GM21825 (cell line): ENCODE measurements around the gene RPL35A.
"Not testable (repeated sequence)": the region's sequence is repeated elsewhere in the genome, so short reads cannot be mapped to it uniquely, and the experiment has no call there.

Experiments used
- ATAC-seq: cut with Tn5 transposase; IDR thresholded peaks from one replicate; pipeline ENCODE4 v1.9.1; 2021; ENCODE audit warnings: mild to moderate bottlenecking, moderate library complexity; ENCODE audit not compliant: unreplicated experiment

The RPL35A gene

GRCh38 chr3:197949778-197950676, at the start of gene RPL35A:
Gene RPL35A, plus strand, starts transcription at chr3:197950190. Its CDS starts 778 bp downstream, at chr3:197950968.
- peak; percentile 87 for ATAC-seq

- no peak for ATAC-seq
Observed at GRCh38 chr3:197901626-197902025, 48.4 kb upstream of the RPL35A start.

DNA sequence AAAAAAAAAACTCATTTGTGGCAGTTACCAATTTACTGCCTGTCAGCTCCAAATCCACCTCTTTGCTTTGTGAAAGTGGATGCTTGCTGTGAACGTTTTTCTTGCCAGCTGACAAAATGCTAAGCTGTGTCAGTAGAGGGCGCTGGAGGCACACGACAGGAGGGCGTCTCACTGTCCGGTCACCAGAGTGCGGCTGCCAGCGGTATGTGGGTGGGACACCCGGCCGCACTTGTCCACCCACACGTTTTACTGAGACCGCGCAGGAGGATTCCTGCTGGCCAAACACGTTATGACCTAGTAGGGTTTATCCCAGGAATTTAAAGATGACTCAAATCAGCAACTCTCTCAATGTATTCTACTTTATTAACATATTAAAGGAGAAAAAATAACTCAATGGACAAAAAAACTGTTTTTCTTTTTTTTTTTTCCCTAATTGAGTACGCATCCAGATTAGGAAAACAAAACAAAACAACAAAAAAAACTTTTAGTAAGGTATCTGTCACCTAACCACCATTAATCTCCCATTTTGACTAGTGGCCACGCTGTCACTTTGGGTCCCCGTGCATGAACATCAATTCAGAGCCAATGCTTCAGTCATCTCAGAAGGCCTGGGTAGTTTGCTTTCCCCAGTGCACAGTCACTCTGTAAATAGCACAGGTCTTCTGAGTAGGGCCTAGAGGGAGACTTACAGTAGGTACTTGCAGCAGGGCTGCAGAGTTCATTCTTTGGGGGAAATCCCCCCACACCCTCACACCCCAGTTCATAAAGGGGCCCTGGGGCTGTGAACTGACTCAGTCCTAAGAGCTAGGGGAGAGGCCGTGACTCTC, 43.8 kb upstream of the RPL35A start:
- peak; percentile 79 for ATAC-seq

GRCh38 chr3:197906850-197907187, 43.2 kb upstream of the RPL35A start:
- no peak for ATAC-seq

DNA sequence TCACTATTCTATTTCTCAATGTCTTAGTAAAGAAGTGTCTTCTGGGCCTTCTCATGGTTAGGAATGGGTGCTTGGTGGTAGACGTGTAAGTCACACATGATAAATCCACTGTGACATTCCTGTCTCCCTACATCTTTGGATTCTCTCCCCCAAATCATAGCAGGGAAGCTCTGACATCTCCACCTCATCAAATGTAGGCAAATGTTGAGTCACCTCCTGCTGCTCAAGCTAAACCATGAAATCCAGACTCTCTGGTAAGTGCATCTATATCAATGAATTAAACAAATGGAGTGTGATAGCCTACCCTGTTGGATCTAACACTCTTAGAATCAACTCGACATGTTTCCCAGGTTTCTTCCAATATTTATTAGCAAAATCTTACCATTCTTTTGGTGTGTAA, 42.8 kb upstream of the RPL35A start:
- no peak for ATAC-seq

GRCh38 chr3:197908550-197908949, 41.4 kb upstream of the RPL35A start:
- not testable (repeated sequence) for ATAC-seq

DNA sequence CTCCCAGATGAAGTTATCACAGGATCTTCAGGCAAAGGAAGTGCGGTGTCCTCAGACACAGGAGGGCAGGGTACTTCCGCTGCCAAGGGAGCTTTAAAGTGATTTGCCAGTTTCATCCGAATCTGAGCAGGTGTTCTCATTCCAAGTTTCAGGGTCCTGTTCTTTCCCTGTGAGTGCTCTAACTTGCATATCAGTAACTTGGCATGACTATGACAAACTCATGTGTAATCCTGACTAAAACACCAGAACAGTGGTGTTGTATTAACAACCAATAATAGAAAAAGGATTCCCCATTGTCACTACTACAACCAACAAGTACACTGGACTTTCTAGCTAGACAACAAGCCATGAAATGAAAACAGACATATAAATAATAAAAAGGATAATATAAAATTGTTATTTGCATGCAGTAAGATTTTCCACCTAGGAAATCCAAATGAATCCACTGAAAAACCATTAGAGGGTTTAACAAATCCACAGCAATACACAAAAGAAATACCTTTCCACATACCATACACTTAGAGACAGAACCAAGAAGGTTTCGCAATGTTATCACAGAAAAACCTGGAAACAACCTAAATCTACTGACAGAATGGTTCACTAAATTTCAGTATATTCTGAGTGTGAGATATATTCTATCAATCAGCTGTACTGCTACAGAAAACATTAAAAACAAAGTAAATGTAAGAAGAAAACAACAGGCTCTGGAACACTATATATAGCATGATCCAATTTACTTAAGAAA, 40.9 kb upstream of the RPL35A start:
- no peak for ATAC-seq

- ATAC-seq = no peak
Observed at GRCh38 chr3:197912741-197913476, 37.1 kb upstream of the RPL35A start.

DNA sequence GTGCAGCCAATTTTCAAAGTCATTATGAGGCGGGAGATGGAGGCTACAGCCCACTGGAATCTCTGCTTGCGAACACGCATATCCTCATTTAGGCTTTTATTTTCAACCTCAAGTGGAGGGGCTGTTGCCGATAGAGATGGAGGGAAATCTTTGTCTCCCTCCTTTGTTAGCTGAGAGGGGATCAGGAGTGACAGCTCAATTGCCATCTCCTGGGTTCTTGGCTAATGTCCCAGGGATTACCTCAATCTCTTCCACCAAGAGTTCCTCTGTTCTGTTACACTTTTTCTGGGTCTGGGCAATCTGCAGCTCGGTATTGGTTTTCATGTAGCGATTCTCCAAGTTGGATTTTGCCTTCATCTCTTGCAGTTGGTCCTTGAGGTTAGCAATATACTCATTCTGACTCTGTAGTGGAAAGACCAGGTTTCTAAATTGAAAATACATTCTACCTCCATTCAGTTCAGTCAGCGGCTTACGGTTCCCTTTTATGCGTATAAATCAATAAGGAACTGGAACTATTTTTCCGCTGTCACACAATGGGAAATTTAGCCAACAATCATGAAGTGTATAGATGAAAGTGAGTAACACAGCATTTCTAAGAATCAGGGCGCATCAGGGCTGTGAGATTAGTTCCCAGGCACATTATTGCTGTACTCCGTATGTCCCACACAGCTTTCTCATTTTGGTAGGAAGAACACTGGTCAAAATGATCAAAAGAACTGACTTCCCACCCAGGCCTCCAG, 36.2 kb upstream of the RPL35A start:
- no peak for ATAC-seq

- ATAC-seq = not testable (repeated sequence)
Observed at GRCh38 chr3:197921429-197922275, 28.3 kb upstream of the RPL35A start.

DNA sequence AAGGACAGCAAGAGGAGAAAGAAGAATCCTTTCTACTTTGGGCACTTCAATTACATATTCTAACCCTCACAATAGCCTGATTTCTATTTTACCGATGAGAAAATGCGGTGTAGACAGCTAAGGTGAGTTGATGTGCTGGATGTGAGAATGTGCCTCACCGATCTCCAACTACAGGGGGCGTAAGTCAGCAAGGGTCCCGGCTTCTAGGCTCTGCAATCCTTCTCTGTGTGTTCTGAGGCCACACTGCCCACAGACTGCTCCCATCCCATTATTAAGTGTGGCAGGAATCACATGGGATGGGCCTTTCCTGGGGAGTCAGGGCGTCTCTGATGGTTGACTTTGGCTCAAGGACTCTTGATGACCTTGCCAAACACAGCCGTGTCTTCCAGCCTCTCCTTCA, 23.6 kb upstream of the RPL35A start:
- no peak for ATAC-seq

- ATAC-seq = not testable (repeated sequence)
Observed at GRCh38 chr3:197927578-197927977, 22.4 kb upstream of the RPL35A start.

GRCh38 chr3:197936819-197937384, 13.1 kb upstream of the RPL35A start:
- no peak for ATAC-seq

DNA sequence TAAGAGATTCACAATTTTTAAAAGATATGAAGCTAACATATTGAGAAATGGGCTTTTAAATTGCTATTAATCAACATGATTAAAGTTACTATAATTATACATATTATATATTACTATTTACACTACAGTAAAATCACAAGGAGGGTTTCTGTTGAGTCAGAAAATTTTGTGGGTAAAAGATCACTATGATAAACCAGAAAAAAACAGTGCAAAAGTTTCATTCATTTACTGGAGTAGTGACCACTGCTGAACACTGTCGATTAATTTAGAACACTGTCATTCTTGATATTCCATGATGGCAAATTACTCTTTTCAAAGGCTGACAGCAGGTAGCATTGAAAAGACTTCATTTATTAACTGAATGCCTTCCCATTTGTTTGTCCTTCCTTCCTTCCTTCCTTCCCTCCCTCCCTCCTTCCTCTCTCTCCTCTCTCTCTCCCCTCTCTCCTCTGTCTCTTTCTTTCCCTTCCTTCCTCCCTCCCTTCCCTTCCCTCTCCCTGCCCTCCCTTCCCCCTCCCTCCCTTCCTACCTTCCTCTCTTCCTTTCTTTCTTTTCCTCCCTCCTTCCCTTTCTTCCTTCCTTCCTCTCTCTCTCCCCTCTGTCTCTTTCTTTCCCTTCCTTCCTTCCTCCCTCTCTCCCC, 9.1 kb upstream of the RPL35A start:
- ATAC-seq = no peak

GRCh38 chr3:197942956-197943556, 6.9 kb upstream of the RPL35A start:
- ATAC-seq = no peak

DNA sequence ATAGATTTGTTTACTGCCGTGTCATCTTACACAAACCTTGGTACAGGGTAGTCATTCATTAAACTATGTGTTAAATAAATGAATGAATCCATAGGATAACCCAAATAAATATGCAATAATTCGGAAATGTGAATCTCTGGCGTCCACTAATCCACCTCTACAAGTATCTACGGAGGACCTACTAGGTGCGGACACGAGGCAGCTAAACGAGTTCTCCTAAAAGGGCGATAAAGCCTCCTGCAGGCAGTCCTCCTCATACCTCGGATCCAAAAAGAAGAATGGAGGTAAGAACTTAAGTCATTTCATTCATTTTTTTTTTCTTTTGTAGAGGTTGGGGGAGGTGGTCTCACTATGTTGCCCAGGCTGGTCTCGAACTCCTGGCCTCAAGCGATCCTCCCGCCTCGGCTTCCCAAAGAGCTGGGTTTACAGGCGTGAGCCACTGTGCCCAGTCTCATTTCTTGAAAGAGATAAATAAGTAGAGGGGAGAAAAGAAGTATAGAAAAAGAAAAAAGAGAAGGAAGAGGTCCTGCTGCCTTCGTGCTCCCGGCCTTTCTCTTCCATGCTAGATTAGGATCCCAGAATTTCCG, 706 bp upstream of the RPL35A start:
- ATAC-seq = no peak

DNA sequence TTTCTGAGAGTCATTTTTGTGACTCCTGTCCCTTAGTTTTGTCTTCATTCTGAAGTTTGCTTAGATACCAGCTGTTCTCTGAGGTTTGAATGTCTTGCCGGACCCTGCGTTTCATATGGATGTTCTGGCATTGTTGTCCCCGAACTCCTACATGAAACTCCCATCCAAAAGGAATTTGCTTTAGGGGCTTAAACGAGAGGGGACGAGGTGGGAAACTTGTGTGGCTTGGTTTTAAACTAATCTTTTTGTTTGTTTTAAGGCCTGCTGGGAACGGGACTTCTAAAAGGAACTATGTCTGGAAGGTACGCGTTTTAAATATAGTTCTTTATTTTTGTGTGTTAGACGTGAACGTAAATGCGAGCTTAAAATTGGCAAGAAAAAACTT, 679 bp downstream of the RPL35A start:
- no peak for ATAC-seq
